HUDEP-2 (cell line): Measurements from ENCODE around the gene TTLL7.

Source experiments
- DNase-seq, 76 experiments: peaks; one replicate each; lab custom pipeline; 2025; ENCODE audit not compliant: unreplicated experiment in 76 of 76; lab: John Stamatoyannopoulos, UW

The TTLL7 gene

GRCh38 chr1:83832194-83832593 lies 166.7 kb downstream of the TTLL7 start:
- no peak for DNase-seq

- no peak for DNase-seq
Observed at GRCh38 chr1:83829106-83829505, 169.8 kb downstream of the TTLL7 start.

- DNase-seq: no peak
Observed at GRCh38 chr1:83828456-83828855, 170.5 kb downstream of the TTLL7 start.

GRCh38 chr1:83827741-83828140 lies 171.2 kb downstream of the TTLL7 start:
- no peak for DNase-seq

- no peak for DNase-seq
Observed at GRCh38 chr1:83822208-83822607, 176.7 kb downstream of the TTLL7 start.

- no peak for DNase-seq
Observed at GRCh38 chr1:83819436-83819835, 179.5 kb downstream of the TTLL7 start.

- DNase-seq: peak in 9 of 76 experiments; percentile 0 to 19 (median 7)
Observed at GRCh38 chr1:83818916-83819315, 180.0 kb downstream of the TTLL7 start.

GRCh38 chr1:83816836-83817235 lies 182.1 kb downstream of the TTLL7 start:
- DNase-seq: no peak

GRCh38 chr1:83815330-83815729 lies 183.6 kb downstream of the TTLL7 start:
- no peak for DNase-seq
